Endodermal cell (in vitro differentiated cells): ENCODE measurements around the gene SHFL. TPM values are rescaled to one million over a fixed set of nuclear protein-coding genes. Genes with fewer than 3 reads are reported as not detected.

Experiments
- DNase-seq: peaks from one replicate; pipeline ENCODE4 v3.0.0-alpha.2; 2017
- H3K27ac ChIP-seq: 2 replicates; pipeline ENCODE4 v1.5.1; 2013; ENCODE audit warnings: mild to moderate bottlenecking, low read depth, low read length, moderate library complexity
- H3K27me3 ChIP-seq: 2 replicates; pipeline ENCODE4 v1.6.1; 2013; ENCODE audit warnings: mild to moderate bottlenecking, low read length, moderate library complexity; ENCODE audit not compliant: insufficient read depth, control insufficient read depth, poor library complexity, severe bottlenecking
- H3K36me3 ChIP-seq: 2 replicates; pipeline ENCODE4 v1.7.0; 2013; ENCODE audit warnings: mild to moderate bottlenecking, low read length, moderate library complexity; ENCODE audit not compliant: control insufficient read depth, insufficient read depth
- H3K4me1 ChIP-seq: one replicate; pipeline ENCODE4 v1.7.0; 2013; ENCODE audit warnings: low read length; ENCODE audit not compliant: control insufficient read depth, insufficient read depth
- H3K4me3 ChIP-seq: 2 replicates; pipeline ENCODE4 v1.5.1; 2013; ENCODE audit warnings: mild to moderate bottlenecking, low read length, moderate library complexity
- H3K9ac ChIP-seq: 2 replicates; pipeline ENCODE4 v1.6.1; 2013; ENCODE audit warnings: mild to moderate bottlenecking, low read length, moderate library complexity; ENCODE audit not compliant: poor library complexity, severe bottlenecking; ENCODE audit errors: extremely low read depth
- H3K9me3 ChIP-seq: 2 replicates; pipeline ENCODE4 v1.6.1; 2013; ENCODE audit warnings: mild to moderate bottlenecking, low read length, moderate library complexity; ENCODE audit not compliant: control insufficient read depth
- H3K27ac Mint-ChIP-seq: 2 replicates; pipeline ENCODE4 v1.8.0; 2020; ENCODE audit warnings: mixed read lengths
- H3K27me3 Mint-ChIP-seq: 2 replicates; pipeline ENCODE4 v1.8.0; 2021; ENCODE audit warnings: mild to moderate bottlenecking, mixed read lengths; ENCODE audit not compliant: insufficient read depth
- H3K36me3 Mint-ChIP-seq: 2 replicates; pipeline ENCODE4 v1.8.0; 2020; ENCODE audit warnings: low read depth, mixed read lengths
- H3K4me1 Mint-ChIP-seq: 2 replicates; pipeline ENCODE4 v1.8.0; 2020; ENCODE audit warnings: mixed read lengths
- H3K4me3 Mint-ChIP-seq: 2 replicates; pipeline ENCODE4 v1.8.0; 2020; ENCODE audit warnings: mild to moderate bottlenecking, moderate library complexity, mixed read lengths
- H3K9me3 Mint-ChIP-seq: 2 replicates; pipeline ENCODE4 v1.8.0; 2020; ENCODE audit warnings: mild to moderate bottlenecking, mixed read lengths
- CTCF ChIP-seq: fragments of 200-600 bp; sonication (generic); conservative IDR thresholded peaks from 2 replicates; pipeline ENCODE4 v1.5.0; 2021; ENCODE audit warnings: antibody characterized with exemption, mild to moderate bottlenecking
- WGBS, 2 experiments: methylation state at CpG; one replicate each; pipeline versions ENCODE4 v1.1.5 to v1.1.7; 2013; ENCODE audit warnings: missing lambda C conversion rate in 2 of 2, mixed read lengths in 1 of 2; ENCODE audit not compliant: insufficient coverage in 1 of 2, insufficient read length in 1 of 2; 5-methylcytosine and 5-hydroxymethylcytosine counted together
- total RNA-seq, 2 donors: library from RNA; stranded (reverse); fragmentation: NEBNext Ultra II Directional in 1 of 2; extraction: Animal tissue kit (Norgen Biotek cat#: 25700) in 1 of 2; gene quantifications; 2 replicates in 1 of 2; 3 replicates in 1 of 2; pipeline ENCODE4 v1.2.1, GENCODE V29; 2021

Gene SHFL
- total RNA-seq, 2 donors from 2014 or later: 8.2 to 15.0 TPM

GRCh38 chr19:10091895-10092641 is 6.0 kb downstream of the SHFL start:
- H3K4me3 ChIP-seq: no peak overlapping the region
- H3K4me1 ChIP-seq: no peaks in the 10 kb centered on the region
- H3K9ac ChIP-seq: no peak overlapping the region
- WGBS, 2 experiments: 88 to 90% methylated on average over 6 to 13 of the region's 13 CpGs
- H3K4me3 Mint-ChIP-seq: no peak overlapping the region
- H3K27me3 ChIP-seq: peaks cover 26% of the 10 kb centered on the region
- H3K27ac ChIP-seq: no peak overlapping the region
- peaks cover 2% of the 10 kb centered on the region for H3K36me3 Mint-ChIP-seq
- no peaks in the 10 kb centered on the region for H3K9me3 Mint-ChIP-seq
- H3K4me1 Mint-ChIP-seq: no peaks in the 10 kb centered on the region
- peaks cover 35% of the 10 kb centered on the region for H3K27me3 Mint-ChIP-seq
- TF ChIP-seq CTCF: no peak
- no peaks in the 10 kb centered on the region for H3K36me3 ChIP-seq
- peaks cover 6% of the 10 kb centered on the region for H3K9me3 ChIP-seq
- DNase-seq: no peak
- H3K27ac Mint-ChIP-seq: no peak overlapping the region

GRCh38 chr19:10092648-10093294 is 6.7 kb downstream of the SHFL start:
- H3K4me3 ChIP-seq: no peak overlapping the region
- no peak overlapping the region for H3K27ac ChIP-seq
- H3K27ac Mint-ChIP-seq: no peak overlapping the region
- no peaks in the 10 kb centered on the region for H3K4me1 ChIP-seq
- no peaks in the 10 kb centered on the region for H3K36me3 ChIP-seq
- H3K9me3 ChIP-seq: peaks cover 6% of the 10 kb centered on the region
- H3K9me3 Mint-ChIP-seq: no peaks in the 10 kb centered on the region
- H3K27me3 ChIP-seq: peaks cover 21% of the 10 kb centered on the region
- H3K36me3 Mint-ChIP-seq: peaks cover 2% of the 10 kb centered on the region
- DNase-seq: no peak
- H3K27me3 Mint-ChIP-seq: peaks cover 37% of the 10 kb centered on the region
- H3K4me3 Mint-ChIP-seq: no peak overlapping the region
- WGBS, 2 experiments: 94% methylated on average over 4 to 9 of the region's 9 CpGs
- H3K9ac ChIP-seq: no peak overlapping the region
- no peak for TF ChIP-seq CTCF
- no peaks in the 10 kb centered on the region for H3K4me1 Mint-ChIP-seq

GRCh38 chr19:10093295-10094186 is 7.4 kb downstream of the SHFL start:
- no peak overlapping the region for H3K4me3 Mint-ChIP-seq
- TF ChIP-seq CTCF: no peak
- Histone ChIP-seq H3K9ac (no peak overlapping the region), H3K9me3 (peaks cover 6% of the 10 kb centered on the region), H3K27ac (no peak overlapping the region), H3K4me3 (no peak overlapping the region), H3K36me3 (no peaks in the 10 kb centered on the region), H3K4me1 (no peaks in the 10 kb centered on the region), H3K27me3 (peaks cover 21% of the 10 kb centered on the region)
- H3K36me3 Mint-ChIP-seq: peaks cover 2% of the 10 kb centered on the region
- whole genome bisulfite sequencing, 2 experiments: 85 to 89% methylated on average over 15 to 22 of the region's 22 CpGs
- no peak overlapping the region for H3K27ac Mint-ChIP-seq
- DNase-seq: peak; percentile 73
- H3K9me3 Mint-ChIP-seq: no peaks in the 10 kb centered on the region
- H3K27me3 Mint-ChIP-seq: peaks cover 45% of the 10 kb centered on the region
- H3K4me1 Mint-ChIP-seq: no peaks in the 10 kb centered on the region
